SH-SY5Y (cell line): ENCODE data around the gene ZNF487.

Experiments used
- GATA2 ChIP-seq: IDR thresholded peaks from 2 replicates; pipeline ENCODE4 v1.6.1; 2011; ENCODE audit warnings: mild to moderate bottlenecking, low read depth, low read length
- GATA3 ChIP-seq: IDR thresholded peaks from 2 replicates; pipeline ENCODE4 v1.6.1; 2011; ENCODE audit warnings: low read depth, mild to moderate bottlenecking, low read length, moderate library complexity

Gene ZNF487

GRCh38 chr10:43411536-43411935 lies 25.4 kb upstream of the ZNF487 start:
- TF ChIP-seq GATA2 (no peak), GATA3 (no peak)

GRCh38 chr10:43415544-43415943 lies 21.4 kb upstream of the ZNF487 start:
- TF ChIP-seq GATA2: no peak
- TF ChIP-seq GATA3: no peak

- TF ChIP-seq GATA3: no peak
These were observed 18.8 kb upstream of the ZNF487 start for GRCh38 chr10:43417950-43418768.

- TF ChIP-seq GATA3: no peak
- TF ChIP-seq GATA2: no peak
These were observed 16.9 kb upstream of the ZNF487 start for GRCh38 chr10:43419997-43420368.

GRCh38 chr10:43420369-43421200 lies 16.3 kb upstream of the ZNF487 start:
- TF ChIP-seq GATA2 (no peak), GATA3 (no peak)

- no peak for TF ChIP-seq GATA2
These were observed 15.8 kb upstream of the ZNF487 start for GRCh38 chr10:43421201-43421507.

- TF ChIP-seq GATA2: no peak
- no peak for TF ChIP-seq GATA3
These were observed 15.4 kb upstream of the ZNF487 start for GRCh38 chr10:43421519-43421918.

GRCh38 chr10:43424416-43424815 lies 12.5 kb upstream of the ZNF487 start:
- no peak for TF ChIP-seq GATA2
- no peak for TF ChIP-seq GATA3

- TF ChIP-seq GATA2: no peak
- TF ChIP-seq GATA3: no peak
These were observed 9.6 kb upstream of the ZNF487 start for GRCh38 chr10:43427166-43427825.

- no peak for TF ChIP-seq GATA2
- TF ChIP-seq GATA3: no peak
These were observed 5.8 kb upstream of the ZNF487 start for GRCh38 chr10:43430926-43431663.

GRCh38 chr10:43437141-43437870 lies 395 bp downstream of the ZNF487 start:
- TF ChIP-seq GATA3 (no peak), GATA2 (no peak)

GRCh38 chr10:43440463-43441134 lies 3.7 kb downstream of the ZNF487 start:
- no peak for TF ChIP-seq GATA3
- TF ChIP-seq GATA2: no peak

GRCh38 chr10:43444323-43444722 lies 7.4 kb downstream of the ZNF487 start:
- no peak for TF ChIP-seq GATA3
- no peak for TF ChIP-seq GATA2
